Activated T-cell treated with anti-CD3 and anti-CD28 coated beads, Interleukin-2, amount 50 U/mL, for 72 hours (primary cell): ENCODE measurements around the gene CDKAL1. TPM values are rescaled to one million over a fixed set of nuclear protein-coding genes. Genes with fewer than 3 reads are reported as not detected.

ENCODE experiments used
- ATAC-seq, 2 donors: fragments of 150-1000 bp; cut with Tn5 transposase; replicated peaks in 1 of 2; 2 replicates each; pipeline ENCODE4 v1.10.0; 2021; ENCODE audit warnings: moderate library complexity in 2 of 2, mild to moderate bottlenecking in 1 of 2
- DNase-seq, 2 donors: peaks; one replicate each; pipeline ENCODE4 v3.0.0; 2021 to 2022; ENCODE audit warnings: mixed read lengths in 1 of 2
- H3K27ac Mint-ChIP-seq: one replicate; pipeline ENCODE4 v1.8.0; 2022; ENCODE audit warnings: mild to moderate bottlenecking, moderate library complexity, mixed read lengths
- H3K27me3 Mint-ChIP-seq: one replicate; pipeline ENCODE4 v1.8.0; 2022; ENCODE audit warnings: low read depth, mixed read lengths
- H3K36me3 Mint-ChIP-seq, 2 donors: one replicate each; pipeline ENCODE4 v1.8.0; 2022; ENCODE audit warnings: mixed read lengths in 2 of 2, mild to moderate bottlenecking in 1 of 2; ENCODE audit not compliant: insufficient read depth in 2 of 2
- H3K4me1 Mint-ChIP-seq: one replicate; pipeline ENCODE4 v1.8.0; 2022; ENCODE audit warnings: low read depth, mixed read lengths
- H3K4me3 Mint-ChIP-seq, 2 donors: one replicate each; pipeline ENCODE4 v1.8.0; 2022; ENCODE audit warnings: mild to moderate bottlenecking in 2 of 2, mixed read lengths in 2 of 2, moderate library complexity in 2 of 2
- H3K9me3 Mint-ChIP-seq, 2 donors: one replicate each; pipeline ENCODE4 v1.8.0; 2022; ENCODE audit warnings: mixed read lengths in 2 of 2
- total RNA-seq, 2 donors: library from RNA; stranded (reverse); gene quantifications; one replicate each; pipeline ENCODE4 v1.2.3, GENCODE V29; 2022

CDKAL1 gene
- total RNA-seq, 2 donors from 2014 or later: 25.9 to 29.8 TPM

DNA sequence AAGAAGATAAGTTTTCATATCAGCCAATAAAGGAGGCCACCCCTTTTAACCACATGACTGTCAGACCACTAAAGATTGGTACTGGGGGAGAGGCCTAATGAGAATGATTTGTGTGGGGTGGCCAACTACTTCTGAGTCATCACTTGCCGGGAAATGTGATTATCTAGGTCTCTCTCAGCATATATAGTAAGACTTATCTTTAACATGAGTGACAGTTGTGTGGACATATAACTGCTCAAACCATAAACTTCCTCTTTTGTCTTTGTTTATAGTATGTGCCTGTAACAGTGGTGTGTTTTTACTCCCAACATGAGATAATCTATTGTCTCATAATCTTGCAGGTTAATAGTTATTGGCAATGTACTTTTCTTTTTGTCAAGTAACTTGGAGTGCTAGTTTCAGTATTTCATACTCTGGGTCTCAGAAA lies 312.4 kb downstream of the CDKAL1 start:
- peak; percentile 3 to 10 for DNase-seq
- peaks cover 14% of the 10 kb centered on the region for H3K4me1 Mint-ChIP-seq
- ATAC-seq: peak; percentile 74 to 87
- no peaks in the 10 kb centered on the region for H3K9me3 Mint-ChIP-seq
- H3K27me3 Mint-ChIP-seq: no peaks in the 10 kb centered on the region
- no peaks in the 10 kb centered on the region for H3K36me3 Mint-ChIP-seq
- H3K4me3 Mint-ChIP-seq: peak overlapping the region in 1 of 2 donors; percentile 19
- no peak overlapping the region for H3K27ac Mint-ChIP-seq

- Mint-ChIP-seq H3K9me3 (no peaks in the 10 kb centered on the region), H3K36me3 (no peaks in the 10 kb centered on the region), H3K4me3 (no peak overlapping the region), H3K4me1 (peaks cover 14% of the 10 kb centered on the region), H3K27ac (no peak overlapping the region), H3K27me3 (no peaks in the 10 kb centered on the region)
- ATAC-seq (no peak), DNase-seq (no peak)
These were observed 313.6 kb downstream of the CDKAL1 start for GRCh38 chr6:20847904-20848303.

- ATAC-seq (no peak), DNase-seq (no peak)
- Mint-ChIP-seq H3K9me3 (no peaks in the 10 kb centered on the region), H3K27me3 (no peaks in the 10 kb centered on the region), H3K4me3 (no peak overlapping the region), H3K36me3 (no peaks in the 10 kb centered on the region), H3K27ac (no peak overlapping the region), H3K4me1 (peaks cover 10% of the 10 kb centered on the region)
These were observed 316.6 kb downstream of the CDKAL1 start for GRCh38 chr6:20850686-20851416.

DNA sequence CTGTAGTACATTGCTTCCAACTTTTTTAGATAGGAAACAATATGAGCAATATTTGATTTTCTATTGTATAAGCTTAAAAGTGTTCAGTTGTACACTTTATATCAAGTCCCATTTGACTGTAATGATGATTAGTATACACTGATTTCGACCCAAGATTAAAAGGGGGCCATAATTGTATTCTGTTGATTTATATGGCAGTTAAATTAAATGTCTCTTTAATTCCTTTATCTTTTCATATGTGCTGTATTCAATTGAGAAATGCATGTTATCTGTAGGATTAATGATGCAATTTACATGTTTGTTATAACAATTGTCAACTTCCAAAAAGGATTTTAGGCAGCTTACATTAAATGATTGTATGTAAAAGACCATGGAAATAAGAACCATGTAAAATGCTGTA lies 317.5 kb downstream of the CDKAL1 start:
- Mint-ChIP-seq H3K36me3 (no peaks in the 10 kb centered on the region), H3K27ac (peak overlapping the region; percentile 40), H3K4me3 (no peak overlapping the region), H3K9me3 (no peaks in the 10 kb centered on the region), H3K4me1 (peaks cover 4% of the 10 kb centered on the region), H3K27me3 (no peaks in the 10 kb centered on the region)
- no peak for ATAC-seq
- DNase-seq: no peak

DNA sequence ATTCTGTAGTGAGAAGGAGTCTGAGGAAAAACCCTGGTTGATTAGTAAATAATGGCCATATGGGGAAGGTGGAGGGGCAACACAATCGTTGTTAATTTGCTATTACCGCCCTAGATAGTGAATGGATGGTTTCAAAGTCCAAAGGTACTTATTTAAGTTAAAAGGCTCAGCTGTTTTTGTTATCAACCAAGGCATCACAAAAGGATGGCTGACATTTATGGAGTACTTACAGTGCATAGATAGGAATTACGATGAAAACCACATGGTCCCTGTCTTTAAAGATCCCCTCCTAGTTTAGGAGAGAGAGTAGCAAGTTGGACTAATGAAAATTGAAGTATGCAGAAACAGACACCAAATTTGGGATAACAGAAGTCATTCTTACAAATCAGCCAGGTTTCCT lies 319.6 kb downstream of the CDKAL1 start:
- Mint-ChIP-seq H3K27ac (no peak overlapping the region), H3K4me1 (no peaks in the 10 kb centered on the region), H3K36me3 (no peaks in the 10 kb centered on the region), H3K9me3 (no peaks in the 10 kb centered on the region), H3K27me3 (no peaks in the 10 kb centered on the region), H3K4me3 (no peak overlapping the region)
- DNase-seq (no peak), ATAC-seq (no peak)

- H3K4me1 Mint-ChIP-seq: no peaks in the 10 kb centered on the region
- DNase-seq (no peak), ATAC-seq (no peak)
- no peaks in the 10 kb centered on the region for H3K36me3 Mint-ChIP-seq
- no peak overlapping the region for H3K4me3 Mint-ChIP-seq
- H3K27me3 Mint-ChIP-seq: no peaks in the 10 kb centered on the region
- no peak overlapping the region for H3K27ac Mint-ChIP-seq
- H3K9me3 Mint-ChIP-seq: no peaks in the 10 kb centered on the region
These were observed 322.5 kb downstream of the CDKAL1 start for GRCh38 chr6:20856681-20857288.

- ATAC-seq: no peak
- Mint-ChIP-seq H3K9me3 (no peaks in the 10 kb centered on the region), H3K36me3 (no peaks in the 10 kb centered on the region), H3K4me1 (no peaks in the 10 kb centered on the region), H3K27me3 (no peaks in the 10 kb centered on the region), H3K4me3 (no peak overlapping the region), H3K27ac (no peak overlapping the region)
- DNase-seq: no peak
These were observed 327.2 kb downstream of the CDKAL1 start for GRCh38 chr6:20861481-20861880.

GRCh38 chr6:20866036-20866435 lies 331.8 kb downstream of the CDKAL1 start:
- ATAC-seq (no peak), DNase-seq (no peak)
- Mint-ChIP-seq H3K4me1 (no peaks in the 10 kb centered on the region), H3K9me3 (no peaks in the 10 kb centered on the region), H3K27me3 (no peaks in the 10 kb centered on the region), H3K4me3 (no peak overlapping the region), H3K27ac (no peak overlapping the region), H3K36me3 (no peaks in the 10 kb centered on the region)

DNA sequence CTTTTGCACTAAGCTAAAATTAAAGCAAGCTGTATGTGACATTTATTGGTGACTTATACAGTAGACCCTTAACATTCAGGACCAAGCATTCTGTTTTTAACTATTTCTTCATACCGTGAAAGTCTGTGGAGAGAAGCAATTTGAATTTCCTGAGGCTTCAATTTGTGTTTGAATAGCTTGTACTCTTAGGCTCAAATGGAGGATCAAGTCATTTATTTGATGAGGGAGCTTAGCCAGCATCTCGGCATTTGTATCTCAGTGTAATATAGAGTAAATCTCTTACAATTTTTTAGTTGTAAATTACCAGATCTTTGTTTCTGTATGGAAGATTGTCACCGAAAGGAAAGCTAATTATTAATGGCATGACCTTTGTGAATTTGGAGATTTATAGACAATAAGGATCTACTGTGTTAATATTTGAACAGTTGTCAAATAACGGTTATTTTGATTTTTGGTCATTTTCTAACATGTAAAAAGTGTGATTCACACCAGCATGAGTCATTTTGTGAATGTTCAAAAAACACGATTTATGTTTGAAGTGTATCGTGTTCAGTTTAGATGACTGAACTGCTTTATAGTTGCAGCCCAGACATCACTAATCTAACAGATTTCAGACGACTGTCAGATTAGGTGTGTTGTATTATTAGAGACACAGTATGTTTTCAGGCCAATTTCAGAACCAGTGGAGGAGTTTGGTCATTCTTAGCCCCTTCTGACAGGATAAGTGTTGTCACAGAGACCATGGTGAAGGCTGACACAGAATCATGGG lies 332.9 kb downstream of the CDKAL1 start:
- H3K4me3 Mint-ChIP-seq: no peak overlapping the region
- H3K9me3 Mint-ChIP-seq: no peaks in the 10 kb centered on the region
- no peak overlapping the region for H3K27ac Mint-ChIP-seq
- H3K4me1 Mint-ChIP-seq: no peaks in the 10 kb centered on the region
- H3K36me3 Mint-ChIP-seq: no peaks in the 10 kb centered on the region
- DNase-seq (no peak), ATAC-seq (peak in 1 of 2 donors; percentile 45)
- no peaks in the 10 kb centered on the region for H3K27me3 Mint-ChIP-seq

DNA sequence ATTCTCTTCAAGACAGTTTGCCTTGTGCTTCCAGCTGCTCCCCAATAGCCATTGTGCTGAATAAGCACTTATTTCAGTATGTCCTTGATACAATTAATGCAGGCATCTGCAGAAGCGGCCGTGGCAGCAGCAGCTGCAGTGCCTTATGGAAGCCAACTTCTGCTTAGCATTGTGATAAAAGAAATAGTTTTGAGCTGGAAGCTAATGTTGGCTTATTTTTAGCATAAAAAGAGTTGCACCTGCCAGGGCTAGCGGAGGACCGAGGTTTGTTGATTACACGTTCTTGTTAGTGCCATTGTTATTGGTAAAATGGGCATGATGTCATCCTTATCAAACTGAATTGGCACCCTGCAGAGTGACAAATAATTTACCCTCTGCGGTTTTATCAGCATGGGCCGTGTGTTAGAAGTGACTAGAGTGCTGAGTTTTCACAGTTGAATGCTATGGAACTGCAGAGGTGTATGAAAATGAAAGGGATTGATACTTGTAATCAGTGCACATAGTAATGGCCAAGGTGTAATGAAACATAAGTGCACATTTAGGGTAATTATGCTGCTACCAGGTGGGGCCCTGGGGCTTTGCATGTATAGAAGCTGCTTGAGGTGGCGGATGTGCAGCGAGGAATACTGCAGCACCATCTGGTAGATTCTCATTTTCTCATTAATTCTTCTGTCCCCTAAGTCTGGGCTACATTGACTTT lies 334.3 kb downstream of the CDKAL1 start:
- no peaks in the 10 kb centered on the region for H3K4me1 Mint-ChIP-seq
- no peak for ATAC-seq

GRCh38 chr6:20870021-20870420 lies 335.8 kb downstream of the CDKAL1 start:
- H3K36me3 Mint-ChIP-seq: peaks cover 0 to 2% of the 10 kb centered on the region in 2 donors
- H3K27ac Mint-ChIP-seq: no peak overlapping the region
- no peak overlapping the region for H3K4me3 Mint-ChIP-seq
- no peak for DNase-seq
- no peaks in the 10 kb centered on the region for H3K27me3 Mint-ChIP-seq
- no peaks in the 10 kb centered on the region for H3K4me1 Mint-ChIP-seq
- ATAC-seq: no peak
- H3K9me3 Mint-ChIP-seq: no peaks in the 10 kb centered on the region

More for the DNA sequence above, 334.3 kb downstream of the CDKAL1 start:
- Mint-ChIP-seq H3K27me3 (no peaks in the 10 kb centered on the region), H3K4me3 (no peak overlapping the region), H3K27ac (no peak overlapping the region), H3K36me3 (no peaks in the 10 kb centered on the region), H3K9me3 (no peaks in the 10 kb centered on the region)
- no peak for DNase-seq

GRCh38 chr6:20870493-20870892 lies 336.2 kb downstream of the CDKAL1 start:
- no peaks in the 10 kb centered on the region for H3K27me3 Mint-ChIP-seq
- no peak overlapping the region for H3K27ac Mint-ChIP-seq
- H3K9me3 Mint-ChIP-seq: no peaks in the 10 kb centered on the region
- ATAC-seq (no peak), DNase-seq (no peak)
- no peak overlapping the region for H3K4me3 Mint-ChIP-seq
- peaks cover 0 to 2% of the 10 kb centered on the region in 2 donors for H3K36me3 Mint-ChIP-seq
- no peaks in the 10 kb centered on the region for H3K4me1 Mint-ChIP-seq
